ENCODE data around the gene SLC2A5.

- TF ChIP-seq YY1 (IDR thresholded peaks at IDR 0.05; ENCODE audit: insufficient read depth, insufficient read length) (no peak), ZNF274 (IDR thresholded peaks at IDR 0.05; ENCODE audit: low read depth, low read length) (no peak), SUZ12 (IDR thresholded peaks at IDR 0.05; ENCODE audit: extremely low read depth, insufficient read depth, insufficient read length) (no peak)
These were observed 41.4 kb upstream of the SLC2A5 start for GRCh38 chr1:9110669-9111356.
